Natural killer cell treated with Interleukin-12 subunit alpha and Interleukin-12 subunit beta and Interleukin-15 and Interleukin-18, amount 100 ng/mL, for 72 hours (primary cell): ENCODE measurements around the gene NPPB. TPM values are rescaled to one million over a fixed set of nuclear protein-coding genes. Genes with fewer than 3 reads are reported as not detected.

Experiments
- ATAC-seq, 2 donors: fragments of 150-1000 bp; cut with Tn5 transposase in 1 of 2; sonication (Bioruptor Pico), chemical (Tn5 transposase) in 1 of 2; 2 replicates each; pipeline ENCODE4 v1.10.0; 2021
- DNase-seq: peaks from one replicate; pipeline ENCODE4 v3.0.0; 2022; ENCODE audit warnings: low spot score
- H3K27ac Mint-ChIP-seq, 2 donors: 1 replicate in 1 of 2; 2 replicates in 1 of 2; pipeline ENCODE4 v1.8.0; 2022; ENCODE audit warnings: mixed read lengths in 2 of 2, mild to moderate bottlenecking in 1 of 2, moderate library complexity in 1 of 2
- H3K27me3 Mint-ChIP-seq, 2 donors: 1 replicate in 1 of 2; 2 replicates in 1 of 2; pipeline ENCODE4 v1.8.0; 2022; ENCODE audit warnings: mixed read lengths in 2 of 2
- H3K36me3 Mint-ChIP-seq: one replicate; pipeline ENCODE4 v1.8.0; 2022; ENCODE audit warnings: mixed read lengths
- H3K4me1 Mint-ChIP-seq, 2 donors: 1 replicate in 1 of 2; 2 replicates in 1 of 2; pipeline ENCODE4 v1.8.0; 2022; ENCODE audit warnings: low read depth in 2 of 2, mixed read lengths in 2 of 2, mild to moderate bottlenecking in 1 of 2
- H3K4me3 Mint-ChIP-seq: one replicate; pipeline ENCODE4 v1.8.0; 2022; ENCODE audit warnings: mixed read lengths
- H3K9me3 Mint-ChIP-seq: 2 replicates; pipeline ENCODE4 v1.8.0; 2022; ENCODE audit warnings: mixed read lengths
- total RNA-seq, 2 donors: library from RNA; stranded (reverse); gene quantifications; one replicate each; pipeline ENCODE4 v1.2.3, GENCODE V29; 2022

NPPB gene
- total RNA-seq, 2 donors from 2014 or later: not detected

DNA sequence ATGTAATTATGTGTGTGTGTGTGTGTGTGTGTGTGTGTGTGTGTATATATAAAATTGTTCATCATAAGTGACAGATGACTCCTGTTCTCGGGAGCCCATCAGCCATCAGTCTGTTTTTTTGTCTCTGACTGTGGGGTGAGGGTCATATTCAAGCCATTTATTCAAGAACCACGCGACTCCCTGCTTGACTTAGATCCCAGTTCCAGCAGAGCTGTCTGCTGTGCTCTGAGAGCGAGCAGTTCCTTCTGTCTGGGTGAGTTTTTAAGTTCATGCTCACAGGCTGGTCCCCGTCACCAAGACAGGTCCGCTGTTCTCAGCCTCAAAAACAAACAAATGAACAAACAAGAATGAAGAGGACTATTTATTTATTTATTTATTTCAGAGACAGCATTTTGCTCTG, 18.3 kb upstream of the NPPB start:
- Mint-ChIP-seq H3K27me3 (peaks cover 8 to 9% of the 10 kb centered on the region in 2 donors), H3K27ac (no peak overlapping the region), H3K9me3 (no peaks in the 10 kb centered on the region), H3K4me3 (no peak overlapping the region), H3K4me1 (no peaks in the 10 kb centered on the region), H3K36me3 (no peaks in the 10 kb centered on the region)
- no peak for DNase-seq
- no peak for ATAC-seq

DNA sequence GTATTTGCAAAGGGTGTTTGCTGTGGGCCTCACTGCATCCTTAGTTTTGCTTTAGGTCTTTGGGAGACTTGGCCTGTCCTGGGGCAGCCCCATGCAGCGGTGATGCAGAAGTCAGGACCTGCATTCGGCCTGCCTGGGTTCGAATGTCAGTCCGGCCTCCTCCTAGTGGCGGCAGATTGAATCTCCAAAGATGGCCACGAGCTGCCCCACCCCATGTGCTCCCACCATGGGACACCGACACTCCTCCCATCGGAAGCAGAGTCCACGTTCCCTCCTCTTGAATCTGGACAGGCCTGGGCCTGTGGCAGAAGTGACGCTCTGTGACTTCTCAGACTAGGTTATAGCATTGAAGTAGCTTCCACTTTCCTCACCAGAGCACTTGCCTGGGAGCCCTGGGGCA, 16.3 kb upstream of the NPPB start:
- ATAC-seq: no peak
- no peak for DNase-seq
- H3K27ac Mint-ChIP-seq: no peak overlapping the region
- no peaks in the 10 kb centered on the region for H3K9me3 Mint-ChIP-seq
- H3K4me3 Mint-ChIP-seq: no peak overlapping the region
- H3K4me1 Mint-ChIP-seq: no peaks in the 10 kb centered on the region
- no peaks in the 10 kb centered on the region for H3K36me3 Mint-ChIP-seq
- peaks cover 0 to 8% of the 10 kb centered on the region in 2 donors for H3K27me3 Mint-ChIP-seq

DNA sequence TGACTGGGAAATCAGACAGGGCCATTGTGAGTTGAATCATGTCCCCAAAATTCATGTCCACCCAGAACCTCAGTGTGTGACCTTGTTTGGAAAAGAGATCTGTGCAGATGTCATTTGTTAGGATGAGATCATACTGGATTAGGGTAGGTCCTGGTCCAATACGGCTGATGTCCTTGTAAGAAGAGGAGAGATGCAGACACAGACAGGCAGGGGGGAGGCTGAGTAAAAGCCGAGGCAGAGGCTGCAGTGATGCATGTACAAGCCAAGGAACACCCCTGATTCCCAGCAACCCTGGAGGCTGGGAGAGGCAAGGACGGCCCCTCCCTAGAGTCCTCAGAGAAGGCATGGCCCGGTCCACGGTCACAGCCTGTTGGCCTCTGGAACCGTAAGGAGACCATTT, 15.9 kb upstream of the NPPB start:
- no peak overlapping the region for H3K27ac Mint-ChIP-seq
- DNase-seq (no peak), ATAC-seq (no peak)
- peaks cover under 1 to 8% of the 10 kb centered on the region in 2 donors for H3K27me3 Mint-ChIP-seq
- no peak overlapping the region for H3K4me3 Mint-ChIP-seq
- H3K4me1 Mint-ChIP-seq: no peaks in the 10 kb centered on the region
- H3K36me3 Mint-ChIP-seq: no peaks in the 10 kb centered on the region
- no peaks in the 10 kb centered on the region for H3K9me3 Mint-ChIP-seq

DNA sequence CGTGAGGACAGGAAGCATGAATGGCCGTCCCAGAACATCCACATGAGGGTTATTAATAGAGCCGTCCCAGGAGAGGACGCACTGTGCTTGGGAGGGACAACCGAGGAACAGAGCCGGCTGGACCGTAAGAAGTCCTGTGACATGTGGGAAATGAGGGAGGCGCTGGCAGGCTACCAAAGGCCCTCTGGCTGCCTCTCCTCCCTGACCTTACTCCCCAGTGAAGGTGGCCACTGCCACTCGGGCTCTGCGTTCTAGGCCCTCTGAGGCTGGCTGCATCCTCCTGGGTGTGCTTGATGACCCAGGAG, 15.5 kb upstream of the NPPB start:
- no peaks in the 10 kb centered on the region for H3K36me3 Mint-ChIP-seq
- H3K4me3 Mint-ChIP-seq: no peak overlapping the region
- no peak for DNase-seq
- H3K27me3 Mint-ChIP-seq: peaks cover 5 to 8% of the 10 kb centered on the region in 2 donors
- H3K4me1 Mint-ChIP-seq: no peaks in the 10 kb centered on the region
- H3K27ac Mint-ChIP-seq: no peak overlapping the region
- H3K9me3 Mint-ChIP-seq: no peaks in the 10 kb centered on the region
- ATAC-seq: no peak

DNA sequence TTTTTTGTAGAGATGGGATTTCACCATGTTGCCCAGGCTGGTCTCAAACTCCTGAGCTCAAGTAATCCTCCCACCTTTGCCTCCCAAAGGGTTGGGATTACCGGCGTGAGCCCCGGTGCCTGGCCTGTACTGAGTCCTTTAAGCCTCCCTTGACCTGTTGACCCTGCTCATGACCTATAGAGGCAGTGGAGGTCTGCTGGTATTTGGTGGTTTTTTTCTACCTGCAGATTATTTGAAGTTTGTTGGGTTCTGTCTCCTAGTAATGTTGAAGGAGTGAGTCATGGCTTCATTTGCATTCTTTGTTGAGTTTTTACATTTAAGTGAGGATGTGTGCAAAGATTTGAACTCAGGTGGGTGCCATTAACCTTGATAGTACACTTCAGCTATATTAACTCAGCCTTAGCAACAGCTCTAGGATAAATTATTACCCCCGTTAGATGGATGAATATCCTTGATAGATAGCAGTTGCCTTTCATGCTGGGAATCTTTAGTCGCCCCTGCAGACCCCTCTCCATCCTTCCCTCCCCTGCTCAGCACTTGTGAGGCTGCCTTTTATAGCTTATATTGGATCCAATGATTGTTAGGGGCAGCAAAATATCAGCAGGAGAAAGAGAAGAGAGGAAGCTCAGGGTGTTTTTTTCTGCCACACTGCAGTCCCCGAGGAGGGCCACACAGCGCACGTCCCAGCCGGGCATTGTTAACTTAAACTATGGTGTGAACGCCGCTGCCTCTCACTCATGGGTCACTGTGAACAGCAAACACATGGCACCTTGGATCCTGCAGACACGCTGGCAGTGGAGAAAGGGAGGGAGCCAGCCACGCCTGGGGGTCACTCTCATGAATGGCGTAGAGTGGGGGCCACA, 14.9 kb upstream of the NPPB start:
- H3K27ac Mint-ChIP-seq: no peak overlapping the region
- DNase-seq: no peak
- ATAC-seq: no peak
- H3K9me3 Mint-ChIP-seq: no peaks in the 10 kb centered on the region
- H3K4me1 Mint-ChIP-seq: no peaks in the 10 kb centered on the region
- H3K27me3 Mint-ChIP-seq: peaks cover 7 to 8% of the 10 kb centered on the region in 2 donors
- no peaks in the 10 kb centered on the region for H3K36me3 Mint-ChIP-seq
- no peak overlapping the region for H3K4me3 Mint-ChIP-seq

DNA sequence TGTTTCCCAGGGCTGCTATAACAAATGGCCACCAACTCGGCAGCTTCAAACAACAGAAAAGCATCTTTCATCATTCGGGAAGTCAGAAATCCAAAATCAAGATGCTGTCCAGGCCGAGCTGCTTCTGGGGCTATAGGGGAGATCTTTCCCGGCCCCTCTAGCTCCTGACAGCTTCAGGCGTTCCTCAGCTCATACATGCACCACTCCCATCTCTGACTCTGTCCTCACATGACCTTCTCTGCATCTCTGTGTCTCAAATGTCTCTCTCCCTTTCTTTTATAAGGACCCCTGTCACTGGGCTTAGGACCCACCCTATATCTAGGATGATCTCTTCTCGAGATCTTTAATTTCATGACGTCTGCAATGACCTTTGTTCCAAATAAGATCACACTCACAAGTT, 13.8 kb upstream of the NPPB start:
- Mint-ChIP-seq H3K4me1 (no peaks in the 10 kb centered on the region), H3K36me3 (no peaks in the 10 kb centered on the region), H3K27ac (no peak overlapping the region), H3K9me3 (no peaks in the 10 kb centered on the region), H3K27me3 (peaks cover 7 to 11% of the 10 kb centered on the region in 2 donors), H3K4me3 (no peak overlapping the region)
- ATAC-seq: no peak
- no peak for DNase-seq

DNA sequence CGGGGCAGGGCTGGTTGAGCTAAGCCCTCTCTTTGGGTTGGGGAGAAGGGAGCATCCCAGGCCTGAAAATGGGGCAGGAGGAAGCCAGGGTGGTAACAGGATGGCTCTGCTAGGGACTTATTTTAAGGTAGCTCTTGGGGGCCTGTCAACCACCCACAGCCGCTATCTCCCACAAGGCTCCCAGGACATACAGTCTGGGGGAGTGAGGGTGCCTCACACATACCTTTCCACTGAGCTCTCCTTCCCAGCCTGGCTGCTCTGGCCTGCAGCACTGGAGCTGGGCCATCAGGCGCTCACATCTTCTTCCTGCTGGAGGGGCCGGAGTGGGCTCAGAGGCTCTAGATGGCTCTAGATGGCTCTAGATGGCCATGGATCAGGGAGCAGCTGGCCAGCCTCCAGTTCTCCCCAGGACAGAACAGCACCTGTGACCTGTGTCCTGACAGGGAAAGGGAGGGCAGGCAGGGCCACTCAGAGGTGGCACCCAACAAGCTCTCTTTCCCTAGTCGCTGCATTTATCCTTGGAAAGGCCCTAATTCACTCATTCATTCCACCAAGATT, 11.0 kb upstream of the NPPB start:
- DNase-seq: no peak

DNA sequence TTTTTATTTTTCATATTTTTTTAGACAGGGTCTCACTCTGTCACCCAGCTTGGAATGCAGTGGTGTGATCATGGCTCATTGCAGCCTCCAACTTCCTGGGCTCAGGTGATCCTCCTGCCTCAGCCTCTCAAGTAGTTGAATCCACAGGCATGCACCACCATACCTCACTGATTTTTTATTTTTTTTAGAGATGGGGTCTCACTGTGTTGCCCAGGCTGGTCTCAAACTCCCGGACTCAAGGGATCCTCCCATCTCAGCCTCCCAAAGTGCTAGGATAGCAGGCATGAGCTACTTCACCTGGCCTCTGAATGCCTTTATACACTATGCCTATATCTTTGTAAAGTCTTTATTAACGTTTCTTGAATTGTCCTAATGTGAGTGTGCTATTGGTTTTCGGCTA, 10.4 kb upstream of the NPPB start:
- Mint-ChIP-seq H3K27ac (no peak overlapping the region), H3K36me3 (no peaks in the 10 kb centered on the region), H3K9me3 (no peaks in the 10 kb centered on the region), H3K27me3 (peaks cover 7 to 10% of the 10 kb centered on the region in 2 donors), H3K4me3 (no peak overlapping the region), H3K4me1 (no peaks in the 10 kb centered on the region)
- ATAC-seq (no peak), DNase-seq (no peak)

More for the DNA sequence above, 11.0 kb upstream of the NPPB start:
- peak in 1 of 2 donors; percentile 28 for ATAC-seq
- Mint-ChIP-seq H3K27me3 (peaks cover 7 to 9% of the 10 kb centered on the region in 2 donors), H3K27ac (no peak overlapping the region), H3K4me3 (no peak overlapping the region), H3K4me1 (no peaks in the 10 kb centered on the region), H3K36me3 (no peaks in the 10 kb centered on the region), H3K9me3 (no peaks in the 10 kb centered on the region)

- Mint-ChIP-seq H3K4me3 (no peak overlapping the region), H3K27me3 (peaks cover 7 to 10% of the 10 kb centered on the region in 2 donors), H3K4me1 (no peaks in the 10 kb centered on the region), H3K36me3 (no peaks in the 10 kb centered on the region), H3K27ac (no peak overlapping the region), H3K9me3 (no peaks in the 10 kb centered on the region)
- DNase-seq: no peak
- no peak for ATAC-seq
Measured at GRCh38 chr1:11868331-11868980, 9.7 kb upstream of the NPPB start.

GRCh38 chr1:11862890-11863289, 4.1 kb upstream of the NPPB start:
- H3K9me3 Mint-ChIP-seq: no peaks in the 10 kb centered on the region
- peaks cover 30 to 35% of the 10 kb centered on the region in 2 donors for H3K27me3 Mint-ChIP-seq
- DNase-seq (no peak), ATAC-seq (no peak)
- no peak overlapping the region for H3K4me3 Mint-ChIP-seq
- H3K36me3 Mint-ChIP-seq: no peaks in the 10 kb centered on the region
- no peak overlapping the region for H3K27ac Mint-ChIP-seq
- H3K4me1 Mint-ChIP-seq: no peaks in the 10 kb centered on the region

DNA sequence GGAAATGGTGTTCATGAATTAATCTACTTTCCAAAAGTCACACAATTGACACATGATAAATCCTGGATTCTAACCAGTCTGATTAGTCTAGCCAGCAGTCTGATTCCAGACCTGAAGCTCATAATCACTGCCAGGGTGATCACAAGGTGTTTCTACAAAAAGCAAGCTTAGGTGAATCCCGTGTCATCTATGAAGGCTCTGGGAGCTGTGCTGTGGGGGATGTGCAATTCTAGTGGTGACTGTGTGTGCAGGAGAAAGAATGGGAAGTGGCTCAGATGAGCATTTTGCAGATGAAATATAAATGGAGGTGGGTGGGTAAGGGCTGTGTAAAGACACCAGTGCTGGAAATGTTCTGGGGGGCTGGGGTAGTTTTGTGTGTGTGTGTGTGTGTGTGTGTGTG, 1.8 kb upstream of the NPPB start:
- no peaks in the 10 kb centered on the region for H3K4me1 Mint-ChIP-seq
- H3K9me3 Mint-ChIP-seq: no peaks in the 10 kb centered on the region
- no peak for DNase-seq
- no peaks in the 10 kb centered on the region for H3K36me3 Mint-ChIP-seq
- peaks cover 33 to 43% of the 10 kb centered on the region in 2 donors for H3K27me3 Mint-ChIP-seq
- H3K4me3 Mint-ChIP-seq: no peak overlapping the region
- ATAC-seq: no peak
- H3K27ac Mint-ChIP-seq: no peak overlapping the region

DNA sequence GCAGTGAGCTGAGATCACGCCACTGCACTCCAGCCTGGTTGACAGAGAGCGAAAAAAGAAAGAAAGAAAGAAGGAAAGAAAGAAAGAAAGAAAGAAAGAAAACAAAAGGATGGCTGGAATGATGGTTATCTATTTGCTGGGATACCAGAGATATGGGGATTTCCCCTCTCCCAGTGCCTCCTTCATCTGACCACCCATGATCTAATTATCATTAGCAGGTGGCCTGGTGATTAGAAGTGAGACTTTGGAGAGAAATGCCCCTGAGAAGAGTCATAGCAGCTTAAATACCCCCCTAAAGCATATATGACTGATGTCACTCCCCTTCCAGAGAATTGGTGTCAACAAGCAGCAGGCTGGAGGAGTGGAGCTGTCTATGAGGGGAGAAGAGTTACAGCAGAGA, 1.3 kb upstream of the NPPB start:
- no peaks in the 10 kb centered on the region for H3K36me3 Mint-ChIP-seq
- no peak for DNase-seq
- no peaks in the 10 kb centered on the region for H3K4me1 Mint-ChIP-seq
- no peaks in the 10 kb centered on the region for H3K9me3 Mint-ChIP-seq
- no peak for ATAC-seq
- no peak overlapping the region for H3K27ac Mint-ChIP-seq
- H3K27me3 Mint-ChIP-seq: peaks cover 33 to 43% of the 10 kb centered on the region in 2 donors
- H3K4me3 Mint-ChIP-seq: no peak overlapping the region

- Mint-ChIP-seq H3K4me1 (no peaks in the 10 kb centered on the region), H3K27me3 (peaks cover 32 to 43% of the 10 kb centered on the region in 2 donors), H3K4me3 (no peak overlapping the region), H3K9me3 (no peaks in the 10 kb centered on the region), H3K27ac (no peak overlapping the region), H3K36me3 (no peaks in the 10 kb centered on the region)
- ATAC-seq: peak; percentile 56 to 71
- peak; percentile 64 for DNase-seq
Measured at GRCh38 chr1:11858968-11859871, 475 bp upstream of the NPPB start.
